8988T (cell line): Measurements from ENCODE around the gene TBX20.
"Not testable (repeated sequence)": the region's sequence is repeated elsewhere in the genome, so short reads cannot be mapped to it uniquely, and the experiment has no call there.

Experiments used
- DNase-seq: peaks from one replicate; pipeline ENCODE4 v3.0.0; 2011

The TBX20 gene

GRCh38 chr7:35254496-35255442 lies 869 bp upstream of the TBX20 start:
- DNase-seq, result no peak

- no peak for DNase-seq
Measured at GRCh38 chr7:35253460-35253709, 515 bp downstream of the TBX20 start.

- no peak for DNase-seq
Measured at GRCh38 chr7:35252612-35253459, 1.1 kb downstream of the TBX20 start.

GRCh38 chr7:35251606-35252310 lies 2.1 kb downstream of the TBX20 start:
- no peak for DNase-seq

- DNase-seq, result no peak
Measured at GRCh38 chr7:35250941-35251340, 3.0 kb downstream of the TBX20 start.

GRCh38 chr7:35250452-35250851 lies 3.4 kb downstream of the TBX20 start:
- no peak for DNase-seq

- no peak for DNase-seq
Measured at GRCh38 chr7:35249537-35249907, 4.4 kb downstream of the TBX20 start.

GRCh38 chr7:35248576-35249536 lies 5.0 kb downstream of the TBX20 start:
- DNase-seq, result no peak

GRCh38 chr7:35246819-35247218 lies 7.1 kb downstream of the TBX20 start:
- no peak for DNase-seq

GRCh38 chr7:35241884-35242283 lies 12.0 kb downstream of the TBX20 start:
- DNase-seq, result no peak

- no peak for DNase-seq
Measured at GRCh38 chr7:35241436-35241835, 12.5 kb downstream of the TBX20 start.

GRCh38 chr7:35241008-35241407 lies 12.9 kb downstream of the TBX20 start:
- DNase-seq, result not testable (repeated sequence)

- not testable (repeated sequence) for DNase-seq
Measured at GRCh38 chr7:35238456-35238855, 15.4 kb downstream of the TBX20 start.

- DNase-seq, result no peak
Measured at GRCh38 chr7:35232994-35233393, 20.9 kb downstream of the TBX20 start.

GRCh38 chr7:35231221-35231620 lies 22.7 kb downstream of the TBX20 start:
- DNase-seq, result not testable (repeated sequence)

- not testable (repeated sequence) for DNase-seq
Measured at GRCh38 chr7:35229116-35229780, 24.7 kb downstream of the TBX20 start.

GRCh38 chr7:35228496-35229051 lies 25.3 kb downstream of the TBX20 start:
- not testable (repeated sequence) for DNase-seq

GRCh38 chr7:35227438-35227837 lies 26.5 kb downstream of the TBX20 start:
- not testable (repeated sequence) for DNase-seq

GRCh38 chr7:35222445-35222844 lies 31.5 kb downstream of the TBX20 start:
- not testable (repeated sequence) for DNase-seq

- not testable (repeated sequence) for DNase-seq
Measured at GRCh38 chr7:35220176-35220575, 33.7 kb downstream of the TBX20 start.

- DNase-seq, result not testable (repeated sequence)
Measured at GRCh38 chr7:35216033-35216432, 37.9 kb downstream of the TBX20 start.
